Thyroid gland (tissue), 4 donors: ENCODE measurements around the gene CREB5.

Source experiments
- POLR2A ChIP-seq, 2 donors: fragments of 450-650 bp; IDR thresholded peaks; one replicate each; pipeline ENCODE4 v1.6.1; 2017; ENCODE audit warnings: antibody characterized with exemption in 2 of 2, mild to moderate bottlenecking in 2 of 2, moderate library complexity in 1 of 2
- TF ChIP-seq, protein P1 (sequence below), 6 experiments: fragments of 200-600 bp in 3 of 6; fragments of 450-650 bp in 3 of 6; sonication (generic) in 3 of 6; IDR thresholded peaks; one replicate each; pipeline ENCODE4 v1.5.1; 2016 to 2019; ENCODE audit warnings: antibody characterized with exemption in 6 of 6, mild to moderate bottlenecking in 2 of 6, inconsistent platforms in 1 of 6, moderate library complexity in 1 of 6

- TF ChIP-seq, protein P1, sequence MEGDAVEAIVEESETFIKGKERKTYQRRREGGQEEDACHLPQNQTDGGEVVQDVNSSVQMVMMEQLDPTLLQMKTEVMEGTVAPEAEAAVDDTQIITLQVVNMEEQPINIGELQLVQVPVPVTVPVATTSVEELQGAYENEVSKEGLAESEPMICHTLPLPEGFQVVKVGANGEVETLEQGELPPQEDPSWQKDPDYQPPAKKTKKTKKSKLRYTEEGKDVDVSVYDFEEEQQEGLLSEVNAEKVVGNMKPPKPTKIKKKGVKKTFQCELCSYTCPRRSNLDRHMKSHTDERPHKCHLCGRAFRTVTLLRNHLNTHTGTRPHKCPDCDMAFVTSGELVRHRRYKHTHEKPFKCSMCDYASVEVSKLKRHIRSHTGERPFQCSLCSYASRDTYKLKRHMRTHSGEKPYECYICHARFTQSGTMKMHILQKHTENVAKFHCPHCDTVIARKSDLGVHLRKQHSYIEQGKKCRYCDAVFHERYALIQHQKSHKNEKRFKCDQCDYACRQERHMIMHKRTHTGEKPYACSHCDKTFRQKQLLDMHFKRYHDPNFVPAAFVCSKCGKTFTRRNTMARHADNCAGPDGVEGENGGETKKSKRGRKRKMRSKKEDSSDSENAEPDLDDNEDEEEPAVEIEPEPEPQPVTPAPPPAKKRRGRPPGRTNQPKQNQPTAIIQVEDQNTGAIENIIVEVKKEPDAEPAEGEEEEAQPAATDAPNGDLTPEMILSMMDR (IDR thresholded peaks at IDR 0.05): no peak
- TF ChIP-seq POLR2A (IDR thresholded peaks at IDR 0.05): no peak
Measured at GRCh38 chr7:28873365-28873764, 461.0 kb downstream of the CREB5 start.
